Measurements from ENCODE around the gene IRF2BP1. TPM values are rescaled to one million over a fixed set of nuclear protein-coding genes. Genes with fewer than 3 reads are reported as not detected.

IRF2BP1 gene
- total and polyA plus RNA-seq, 2 of the 13 experiments (the other 11 are each of a cell fraction or from before 2014, with no cell fraction given), result 4.3 to 14.3 TPM

GRCh38 chr19:45895519-45895972 is 9.6 kb upstream of the IRF2BP1 start (continued):
- TF ChIP-seq ZNF33B (CRISPR knock-in tag; IDR thresholded peaks at IDR 0.05) (no peak), HNF4A (CRISPR knock-in tag; IDR thresholded peaks at IDR 0.05) (peak; percentile 81), TEAD3 (CRISPR knock-in tag; optimal IDR thresholded peaks at IDR 0.05; ENCODE audit: borderline replicate concordance) (peak; percentile 4), ZNF263 (CRISPR knock-in tag; IDR thresholded peaks at IDR 0.05) (no peak), ZNF24 (IDR thresholded peaks at IDR 0.05) (no peak), ZNF12 (CRISPR knock-in tag; IDR thresholded peaks at IDR 0.05) (no peak), SAP130 (CRISPR knock-in tag; IDR thresholded peaks at IDR 0.05; ENCODE audit: low read depth) (peak; percentile 59; the same call in 1 of the 2 replicates), ZNF350 (CRISPR knock-in tag; IDR thresholded peaks at IDR 0.05; ENCODE audit: borderline replicate concordance, low read depth) (no peak; the same call in 1 of the 2 replicates), THAP11 (CRISPR knock-in tag; IDR thresholded peaks at IDR 0.05) (peak; percentile 78), ZNF205 (CRISPR knock-in tag; IDR thresholded peaks at IDR 0.05) (0 out of 2 replicates have a peak, but pooled peaks have one; percentile 24), ZNF703 (CRISPR knock-in tag; IDR thresholded peaks at IDR 0.05; ENCODE audit: borderline replicate concordance) (no peak), PCBP1 (IDR thresholded peaks at IDR 0.05; ENCODE audit: borderline replicate concordance, low read depth, low read length) (no peak), FOXA3 (CRISPR knock-in tag; IDR thresholded peaks at IDR 0.05) (peak; percentile 50), SPEN (CRISPR knock-in tag; IDR thresholded peaks at IDR 0.05; ENCODE audit: low read depth) (peak; percentile 59; the same call in 1 of the 2 replicates), ZBTB44 (CRISPR knock-in tag; IDR thresholded peaks at IDR 0.05) (no peak), FOXJ3 (CRISPR knock-in tag; IDR thresholded peaks at IDR 0.05; ENCODE audit: borderline replicate concordance) (peak; percentile 76), ZBTB34 (CRISPR knock-in tag; IDR thresholded peaks at IDR 0.05) (no peak), BORCS8-MEF2B (CRISPR knock-in tag; IDR thresholded peaks at IDR 0.05) (0 out of 2 replicates have a peak, but pooled peaks have one; percentile 51), THAP9 (CRISPR knock-in tag; IDR thresholded peaks at IDR 0.05; ENCODE audit: borderline replicate concordance) (no peak), NFE2L1 (CRISPR knock-in tag; IDR thresholded peaks at IDR 0.05; ENCODE audit: borderline replicate concordance) (no peak), ZSCAN29 (CRISPR knock-in tag; conservative IDR thresholded peaks at IDR 0.05) (no peak)
- TF ChIP-seq, protein P1, sequence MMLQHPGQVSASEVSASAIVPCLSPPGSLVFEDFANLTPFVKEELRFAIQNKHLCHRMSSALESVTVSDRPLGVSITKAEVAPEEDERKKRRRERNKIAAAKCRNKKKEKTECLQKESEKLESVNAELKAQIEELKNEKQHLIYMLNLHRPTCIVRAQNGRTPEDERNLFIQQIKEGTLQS (CRISPR knock-in tag; IDR thresholded peaks at IDR 0.05), result no peak
- TF ChIP-seq, protein P2, sequence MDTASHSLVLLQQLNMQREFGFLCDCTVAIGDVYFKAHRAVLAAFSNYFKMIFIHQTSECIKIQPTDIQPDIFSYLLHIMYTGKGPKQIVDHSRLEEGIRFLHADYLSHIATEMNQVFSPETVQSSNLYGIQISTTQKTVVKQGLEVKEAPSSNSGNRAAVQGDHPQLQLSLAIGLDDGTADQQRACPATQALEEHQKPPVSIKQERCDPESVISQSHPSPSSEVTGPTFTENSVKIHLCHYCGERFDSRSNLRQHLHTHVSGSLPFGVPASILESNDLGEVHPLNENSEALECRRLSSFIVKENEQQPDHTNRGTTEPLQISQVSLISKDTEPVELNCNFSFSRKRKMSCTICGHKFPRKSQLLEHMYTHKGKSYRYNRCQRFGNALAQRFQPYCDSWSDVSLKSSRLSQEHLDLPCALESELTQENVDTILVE (CRISPR knock-in tag; IDR thresholded peaks at IDR 0.05), result peak; percentile 41; the same call in 1 of the 2 replicates

All from HepG2 (cell line).